Activated naive CD4-positive, alpha-beta T cell (primary cell): Measurements from ENCODE around the gene ZNF253.
"Not testable (repeated sequence)": the region's sequence is repeated elsewhere in the genome, so short reads cannot be mapped to it uniquely, and the experiment has no call there.

ENCODE experiments used
- DNase-seq, 4 experiments: peaks; one replicate each; lab custom pipeline; 2025; lab: John Stamatoyannopoulos, UW

ZNF253 gene

DNA sequence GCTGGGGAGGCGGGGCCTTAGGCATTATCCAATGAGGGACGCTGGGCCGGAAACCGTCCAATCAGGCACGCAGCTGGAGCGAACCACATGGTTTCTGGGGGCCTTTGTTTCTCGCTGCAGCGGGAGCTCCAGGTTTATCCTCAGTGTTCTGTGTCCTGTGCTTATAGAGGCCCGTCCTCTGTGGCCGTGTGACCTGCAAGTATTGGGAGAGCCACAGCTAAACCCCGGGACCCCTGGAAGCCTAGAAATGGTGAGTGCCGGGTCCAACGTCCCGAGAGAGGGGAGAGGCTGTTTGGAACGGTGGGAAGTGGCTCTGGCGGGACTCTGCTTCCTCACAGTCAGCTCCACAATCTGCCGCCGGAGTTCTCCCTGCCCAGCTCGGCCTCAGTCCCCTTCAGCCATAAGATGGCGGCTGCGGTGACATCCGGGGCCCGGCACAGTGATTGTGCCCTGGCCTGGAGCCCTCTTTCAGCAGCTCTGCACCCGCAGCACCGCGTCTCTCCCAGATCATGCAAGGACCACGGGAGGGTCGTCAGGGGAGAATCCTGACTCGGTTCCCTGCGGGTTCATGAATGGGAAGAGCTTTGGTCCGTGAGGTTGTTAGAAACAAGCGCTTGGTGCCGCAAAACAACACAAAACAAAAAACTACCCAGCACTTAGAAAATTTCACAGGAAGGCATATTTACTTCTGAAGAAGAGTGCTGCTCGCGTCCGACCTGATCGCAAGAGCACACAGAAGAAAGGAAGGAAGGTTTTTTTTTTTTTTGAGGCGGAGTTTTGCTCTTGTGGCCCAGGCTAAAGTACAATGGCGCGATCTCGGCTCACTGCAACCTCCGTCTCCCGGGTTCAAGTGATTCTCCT is at the start of gene ZNF253:
ZNF253 (plus strand) TSS at position 133 of the 861 bp plus-strand sequence; CDS start at position 248, 115 bp downstream.
- peak; percentile 81 to 94 (median 86) for DNase-seq

DNA sequence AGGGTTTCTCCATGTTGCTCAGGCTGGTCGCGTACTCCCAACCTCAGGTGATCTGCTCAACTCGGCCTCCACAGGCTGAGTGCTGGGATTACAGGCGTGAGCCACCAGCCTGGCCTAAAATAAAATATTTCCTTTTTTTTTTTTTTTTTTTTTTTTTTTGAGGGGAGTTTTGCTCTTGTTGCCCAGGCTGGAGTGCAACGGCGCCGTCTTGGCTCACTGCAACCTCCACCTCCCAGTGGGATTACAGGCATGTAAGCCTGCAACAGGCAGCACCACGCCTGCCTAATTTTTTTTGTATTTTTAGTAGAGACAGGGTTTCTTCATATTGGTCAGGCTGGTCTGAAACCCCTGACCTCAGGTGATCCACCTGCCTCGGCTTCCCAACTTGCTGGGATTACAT is 49.0 kb upstream of the ZNF253 start:
- no peak for DNase-seq

DNA sequence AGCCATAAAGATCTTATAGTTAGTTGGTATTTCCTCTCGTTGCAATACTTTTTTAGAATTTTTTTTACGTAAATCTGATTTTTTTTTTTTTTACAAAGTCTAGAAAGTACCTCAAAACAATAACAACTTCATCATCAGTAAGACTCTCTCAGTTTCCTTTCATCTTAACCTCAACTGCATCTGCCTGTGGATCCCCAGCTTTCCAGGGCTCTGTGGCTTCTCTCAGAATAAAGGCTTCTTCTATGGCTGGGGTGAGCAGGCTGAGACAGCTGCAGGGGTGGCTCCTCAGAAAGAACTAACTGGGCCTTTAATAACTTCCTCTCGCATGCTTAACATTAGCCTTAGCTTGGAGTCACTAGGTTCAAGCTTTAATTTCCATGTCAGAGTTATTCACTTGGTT is 48.3 kb upstream of the ZNF253 start:
- DNase-seq: peak in 2 of 4 experiments; percentile 3 to 6

DNA sequence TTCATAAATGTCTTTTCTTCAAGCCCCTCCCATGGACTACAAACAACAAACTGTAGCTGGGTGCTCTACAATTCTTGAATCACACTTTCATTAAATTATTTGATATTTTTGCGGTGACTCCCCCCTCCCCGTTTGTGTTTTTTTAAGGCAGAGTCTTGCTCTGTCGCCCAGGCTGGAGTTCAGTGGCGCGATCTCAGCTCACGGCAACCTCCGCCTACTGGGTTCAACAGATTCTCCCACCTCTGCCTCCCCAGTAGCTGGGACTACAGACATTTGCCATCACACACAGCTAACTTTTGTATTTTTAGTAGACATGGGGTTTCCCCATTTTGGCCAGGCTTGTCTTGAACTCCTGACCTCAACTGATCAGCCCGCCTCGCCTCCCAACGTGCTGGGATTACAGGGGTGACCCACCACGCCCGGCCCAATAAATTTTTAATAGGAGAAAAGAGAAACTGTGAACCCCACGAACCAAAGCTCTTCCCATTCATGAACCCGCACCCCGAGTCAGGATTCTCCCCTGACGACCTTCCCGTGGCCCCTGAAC is 44.8 kb upstream of the ZNF253 start:
- DNase-seq: peak in 1 of 4 experiments; percentile 2

DNA sequence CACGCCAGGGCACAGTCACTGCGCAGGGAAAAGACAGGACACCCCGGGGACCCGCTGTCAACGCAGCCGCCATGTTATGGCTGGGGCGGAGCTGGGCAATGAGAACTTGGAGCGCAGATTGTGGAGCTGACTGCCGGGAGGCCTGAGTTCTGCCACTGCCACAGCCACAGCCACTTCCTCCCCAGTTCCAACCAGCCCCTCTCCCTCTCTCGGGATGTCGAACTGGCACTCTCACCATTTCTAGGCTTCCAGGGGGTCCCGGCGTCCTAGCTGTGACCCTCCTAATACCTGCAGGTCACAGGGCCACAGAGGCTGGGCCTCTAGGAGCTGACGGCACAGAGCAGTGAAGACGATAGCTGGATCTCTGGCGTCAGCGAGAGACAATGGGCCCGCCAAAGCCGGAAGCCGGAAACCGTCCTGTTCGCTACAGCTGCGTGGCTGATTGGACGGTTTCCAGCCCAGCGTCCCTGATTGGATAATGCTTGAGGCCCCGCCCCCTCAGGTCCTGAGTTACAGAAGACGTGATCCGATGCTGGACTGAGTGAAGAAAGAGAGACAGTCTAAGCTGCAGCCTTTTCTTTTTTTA is 44.2 kb upstream of the ZNF253 start, which contains the start of gene ZNF506:
ZNF506 (minus strand) TSS at position 385 of the 586 bp plus-strand sequence; CDS start at position 238, 147 bp downstream.
- DNase-seq: peak; percentile 84 to 95 (median 92)

DNA sequence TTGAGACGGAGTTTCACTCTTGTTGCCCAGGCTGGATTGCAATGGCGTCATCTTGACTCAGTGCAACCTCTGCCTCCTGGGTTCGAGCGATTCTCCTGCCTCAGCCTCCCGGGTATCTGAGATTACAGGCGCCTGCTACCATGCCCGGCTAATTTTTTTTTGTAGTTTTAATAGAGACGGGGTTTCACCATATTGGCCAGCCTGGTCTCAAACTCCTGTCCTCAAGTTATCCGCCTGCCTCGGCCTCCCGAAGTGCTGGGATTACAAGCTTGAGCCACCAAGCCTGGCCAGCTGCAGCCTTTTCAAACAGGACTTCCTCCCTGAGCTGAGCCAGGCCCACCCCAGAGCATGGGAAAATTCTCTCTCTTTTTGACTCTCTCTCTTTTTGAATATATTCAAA is 43.7 kb upstream of the ZNF253 start:
- DNase-seq: peak in 1 of 4 experiments; percentile 16

DNA sequence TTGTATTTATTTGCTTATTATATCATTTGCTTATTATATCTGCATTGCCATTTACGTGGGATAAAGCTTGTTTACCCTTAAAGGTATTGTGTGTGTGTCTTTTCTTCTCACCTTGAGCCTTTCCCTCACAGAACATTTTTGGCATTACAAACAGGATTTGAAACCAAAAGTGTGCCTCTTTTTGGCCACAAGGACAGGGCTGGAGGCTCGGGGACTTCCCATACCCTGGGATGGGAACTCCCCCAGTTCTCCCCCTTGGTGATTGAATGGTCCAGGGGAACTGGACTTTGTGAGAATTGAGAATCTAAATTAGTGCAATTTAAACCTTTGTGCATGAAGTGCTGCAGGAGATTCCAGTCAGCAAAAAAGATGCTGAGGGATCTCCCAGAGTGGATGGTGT is 41.8 kb upstream of the ZNF253 start:
- DNase-seq: no peak

DNA sequence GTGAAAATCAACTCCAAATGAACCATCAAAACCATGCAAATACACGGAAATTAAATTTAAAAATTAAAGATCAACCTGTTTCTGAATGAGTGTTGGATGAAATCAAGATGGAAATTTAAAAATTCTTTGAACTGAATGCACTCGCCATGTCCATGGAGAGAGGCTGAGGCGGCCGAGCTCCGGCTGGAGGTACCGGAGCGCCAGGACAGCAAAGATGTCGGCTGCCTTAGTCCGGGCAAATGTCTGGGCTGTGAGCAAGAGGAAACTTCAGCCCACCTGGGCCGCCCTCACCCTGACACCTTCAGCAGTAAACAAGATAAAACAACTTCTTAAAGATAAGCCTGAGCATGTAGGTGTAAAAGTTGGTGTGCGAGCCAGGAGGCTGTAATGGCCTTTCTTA is 38.8 kb upstream of the ZNF253 start:
- DNase-seq: no peak

DNA sequence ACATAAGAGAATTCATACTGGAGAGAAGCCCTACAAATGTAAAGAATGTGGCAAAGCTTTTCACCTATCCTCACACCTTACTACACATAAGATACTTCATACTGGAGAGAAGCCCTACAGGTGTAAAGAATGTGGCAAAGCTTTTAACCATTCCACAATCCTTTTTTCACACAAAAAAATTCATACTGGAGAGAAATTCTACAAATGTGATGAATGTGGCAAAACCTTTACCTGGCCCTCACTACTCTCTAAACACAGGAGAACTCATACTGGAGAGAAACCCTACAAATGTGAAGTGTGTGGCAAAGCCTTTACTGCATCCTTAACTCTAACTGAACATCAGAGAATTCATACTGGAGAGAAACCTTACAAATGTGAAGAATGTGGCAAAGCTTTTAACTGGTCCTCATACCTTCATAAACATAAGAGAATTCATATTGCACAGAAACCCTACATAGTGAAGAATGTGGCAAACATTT is 30.1 kb upstream of the ZNF253 start:
- no peak for DNase-seq

DNA sequence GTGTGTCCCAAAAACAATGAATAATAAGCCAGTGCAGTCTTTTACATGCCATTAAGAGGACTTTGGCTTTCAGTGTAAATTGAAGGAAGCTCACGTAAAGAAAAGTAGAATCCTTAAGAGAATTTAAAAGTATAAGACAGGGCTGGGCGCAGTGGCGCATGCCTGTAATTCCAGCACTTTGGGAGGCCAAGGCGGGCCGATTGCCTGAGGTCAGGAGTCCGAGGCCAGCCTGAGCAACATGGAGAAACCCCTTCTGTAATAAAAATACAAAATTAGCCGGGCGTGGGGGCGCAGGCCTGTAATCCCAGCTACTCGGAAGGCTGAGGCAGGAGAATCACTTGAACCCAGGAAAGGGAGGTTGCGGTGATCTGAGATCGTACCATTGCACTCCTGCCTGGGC is 17.9 kb upstream of the ZNF253 start:
- DNase-seq: no peak

DNA sequence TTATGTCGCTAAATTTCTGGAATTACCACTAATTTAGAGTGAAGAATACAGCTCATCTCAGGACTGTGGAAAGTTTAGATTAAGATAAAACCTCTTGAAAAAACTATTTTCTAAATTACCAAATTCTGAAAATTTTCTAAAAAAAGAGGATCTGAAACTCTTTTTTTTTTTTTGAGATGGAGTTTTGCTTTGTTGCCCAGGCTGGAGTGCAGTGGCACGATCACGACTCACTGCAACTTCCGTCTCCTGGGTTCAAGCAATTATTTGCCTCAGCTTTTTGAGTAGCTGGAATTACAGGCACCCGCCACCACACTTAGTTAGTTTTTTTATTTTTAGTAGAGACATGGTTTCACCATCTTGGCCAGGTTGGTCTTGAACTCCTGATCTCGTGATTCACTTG is 16.6 kb upstream of the ZNF253 start:
- DNase-seq: no peak

DNA sequence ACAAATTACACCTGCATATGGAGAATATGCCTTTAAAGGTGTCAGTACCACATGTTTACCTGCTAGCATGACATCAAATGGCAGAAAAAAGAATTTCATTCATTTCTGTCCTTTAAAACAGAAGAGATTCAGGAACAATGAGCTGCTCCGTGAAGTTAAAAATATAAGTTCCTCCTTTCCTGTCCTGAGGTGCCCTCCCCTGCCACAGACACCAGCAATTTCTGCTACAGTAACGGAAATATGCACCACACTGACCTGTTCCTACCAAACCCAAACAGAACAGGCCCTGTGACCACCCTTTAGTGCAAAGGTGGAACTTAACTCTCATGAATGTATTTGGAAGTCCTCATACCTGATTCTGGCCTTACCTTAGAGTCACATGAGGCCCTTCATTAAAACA is 13.9 kb upstream of the ZNF253 start:
- not testable (repeated sequence) for DNase-seq

DNA sequence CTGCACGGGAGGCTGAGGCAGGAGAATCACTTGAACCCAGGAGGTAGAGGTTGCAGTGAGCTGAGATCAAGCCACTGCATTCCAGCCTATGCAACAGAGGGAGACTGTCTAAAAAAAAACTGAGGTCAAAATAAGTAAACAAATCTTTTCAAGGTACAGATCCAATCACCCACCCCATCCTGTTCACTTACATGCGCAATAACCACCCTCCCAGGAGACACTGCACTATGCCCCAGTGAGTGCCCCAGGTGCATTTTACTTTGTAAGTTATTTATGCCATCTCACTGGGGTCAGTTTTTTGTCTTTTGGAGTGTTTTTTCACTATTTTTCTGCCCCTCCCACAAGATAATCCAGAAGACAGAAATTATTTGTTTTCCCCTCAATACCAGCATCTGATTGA is 6.9 kb upstream of the ZNF253 start:
- DNase-seq: no peak

DNA sequence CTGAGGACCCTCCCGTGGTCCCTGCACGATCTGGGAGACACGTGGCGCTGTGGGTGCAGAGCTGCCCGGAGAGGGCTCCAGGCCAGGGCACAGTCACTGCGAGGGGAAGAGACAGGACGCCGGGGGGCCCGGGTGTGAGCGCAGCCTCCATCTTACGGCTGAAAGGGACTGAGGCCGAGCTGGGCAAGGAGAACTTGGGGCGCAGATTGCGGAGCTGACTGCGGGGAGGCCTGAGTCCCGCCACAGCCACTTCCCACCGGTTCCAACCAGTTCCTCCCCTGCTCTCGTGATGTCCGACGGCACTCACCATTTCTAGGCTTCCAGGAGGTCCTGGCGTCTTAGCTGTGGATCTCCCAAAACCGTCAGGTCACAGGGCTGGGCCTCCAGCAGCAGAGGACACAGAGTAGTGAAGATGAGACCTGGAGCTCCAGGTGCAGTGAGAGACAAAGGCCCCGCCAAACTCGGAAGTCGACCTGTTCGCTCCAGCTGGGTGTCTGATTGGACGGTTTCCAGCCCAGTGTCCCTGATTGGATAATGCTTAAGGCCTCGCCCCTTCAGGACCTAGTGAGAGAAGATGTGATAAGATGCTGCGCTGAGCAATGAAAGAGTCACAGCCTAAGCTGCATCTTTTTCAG is 4.8 kb upstream of the ZNF253 start:
- DNase-seq: peak in 1 of 4 experiments; percentile 44

DNA sequence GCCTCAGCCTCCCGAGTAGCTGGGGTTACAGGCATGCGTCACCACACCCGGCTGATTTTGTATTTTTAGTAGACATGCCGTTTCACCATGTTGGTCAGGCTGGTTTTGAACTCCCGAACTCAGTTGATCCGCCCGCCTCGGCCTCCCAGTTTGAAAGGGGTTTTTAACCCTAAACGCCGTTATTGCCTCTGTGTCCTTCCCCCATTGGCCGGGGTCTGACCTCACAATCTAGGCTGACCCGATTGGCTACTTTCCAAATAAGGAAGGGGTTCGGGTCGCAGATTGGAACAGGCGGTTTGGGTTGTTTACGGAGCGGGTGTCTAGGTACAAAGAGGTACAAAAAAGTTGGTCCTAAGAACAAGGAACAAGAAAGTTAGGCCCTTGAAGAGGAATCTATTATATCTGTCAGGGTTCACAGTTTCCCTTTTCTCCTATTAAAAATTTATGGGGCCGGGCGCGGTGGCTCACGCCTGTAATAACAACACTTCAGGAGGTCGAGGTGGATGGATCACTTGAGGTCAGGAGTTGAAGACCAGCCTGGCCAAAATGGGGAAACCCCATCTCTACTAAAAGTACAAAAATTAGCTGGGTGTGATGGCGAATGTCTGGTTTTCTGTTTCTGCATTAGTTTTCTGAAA is 1.0 kb downstream of the ZNF253 start:
- peak in 1 of 4 experiments; percentile 25 for DNase-seq

DNA sequence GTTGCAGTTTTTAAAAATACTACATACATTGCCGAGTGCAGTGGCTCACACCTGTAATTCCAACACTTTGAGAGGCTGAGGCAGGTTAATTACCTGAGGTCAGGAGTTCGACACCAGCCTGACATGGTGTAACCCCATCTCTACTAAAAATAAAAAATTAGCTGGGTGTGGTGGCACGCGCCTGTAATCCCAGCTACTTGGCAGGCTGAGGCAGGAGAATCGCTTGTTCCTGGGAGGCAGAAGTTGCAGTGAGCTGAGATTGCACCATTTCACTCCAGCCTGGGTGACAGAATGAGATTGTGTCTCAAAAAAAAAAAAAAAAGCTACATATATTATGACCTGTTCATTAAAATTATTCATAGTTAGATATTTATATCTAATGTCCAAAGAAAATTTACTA is 4.4 kb downstream of the ZNF253 start:
- DNase-seq: not testable (repeated sequence)

DNA sequence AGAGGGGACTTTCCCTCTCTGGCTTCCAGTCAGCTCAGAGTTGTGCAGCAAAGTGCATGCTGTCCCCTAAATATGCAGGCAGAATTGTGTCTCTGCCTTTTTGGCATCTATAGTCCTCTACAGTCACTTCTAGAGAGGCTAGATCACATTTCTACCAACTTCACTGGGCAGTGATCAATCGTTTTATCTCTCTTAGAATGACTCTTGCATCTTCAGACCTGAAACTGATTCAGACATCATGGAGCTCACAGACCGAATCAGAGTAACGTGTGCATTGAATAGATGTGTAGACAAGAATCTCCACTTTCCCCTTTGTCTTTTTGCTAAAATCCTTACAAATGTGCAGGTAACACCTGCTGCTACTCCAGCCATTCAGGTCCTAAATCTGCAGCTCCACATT is 6.2 kb downstream of the ZNF253 start:
- no peak for DNase-seq

DNA sequence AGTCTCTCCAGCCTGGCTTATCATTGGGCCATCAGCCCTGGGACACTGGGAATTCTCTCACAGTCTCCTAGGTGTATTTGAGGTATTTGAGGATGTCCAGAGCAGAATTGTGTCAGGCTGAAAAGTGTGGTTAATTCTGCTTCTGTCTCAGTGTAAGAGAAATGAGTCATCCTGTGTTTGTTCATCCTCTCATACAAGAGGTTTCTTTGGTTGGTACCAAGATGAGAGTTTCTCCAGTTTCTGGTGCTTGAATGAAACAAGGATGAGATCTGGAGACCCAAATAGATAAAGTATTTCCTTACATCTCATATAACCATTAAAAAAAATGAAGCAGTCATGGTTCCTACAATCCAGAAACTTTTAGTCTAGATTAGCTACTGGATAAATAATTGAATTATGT is 7.7 kb downstream of the ZNF253 start:
- DNase-seq: no peak

DNA sequence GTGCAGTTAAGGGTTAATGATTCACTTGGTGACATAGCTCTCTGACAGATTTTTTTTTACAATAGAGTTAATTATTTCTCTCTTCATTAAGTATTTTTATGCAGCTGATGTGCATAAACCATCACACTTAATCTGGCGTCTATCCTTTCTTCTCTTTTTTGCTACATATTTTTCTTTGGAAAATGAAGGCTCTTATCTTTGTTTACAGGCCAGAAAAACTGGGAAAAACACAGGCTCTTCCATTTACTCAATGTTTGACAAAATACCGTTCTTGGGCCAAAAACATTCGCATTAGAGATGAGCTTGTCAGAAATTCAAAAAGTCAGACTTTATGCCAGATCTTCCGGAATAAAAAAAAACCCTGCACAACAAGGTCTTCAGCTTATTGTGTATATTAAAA is 12.0 kb downstream of the ZNF253 start:
- no peak for DNase-seq

DNA sequence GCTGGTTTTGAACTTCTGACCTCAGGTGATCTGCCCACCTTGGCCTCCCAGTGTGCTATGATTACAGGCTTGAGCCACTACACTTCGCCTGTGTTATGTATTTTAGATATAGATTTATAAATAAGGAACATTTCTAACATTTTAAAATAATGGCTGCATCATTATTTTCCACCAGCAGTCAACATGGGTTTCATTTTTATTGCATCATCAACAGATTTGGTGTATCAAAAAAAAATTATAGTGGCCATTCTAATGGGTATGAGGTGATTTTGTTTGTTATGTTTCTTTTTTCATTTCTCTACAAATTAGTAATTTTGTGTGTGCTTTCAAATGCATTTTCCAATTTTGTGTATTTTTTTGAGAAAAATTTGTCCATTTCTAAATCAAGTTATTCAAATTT is 18.9 kb downstream of the ZNF253 start:
- DNase-seq: no peak

DNA sequence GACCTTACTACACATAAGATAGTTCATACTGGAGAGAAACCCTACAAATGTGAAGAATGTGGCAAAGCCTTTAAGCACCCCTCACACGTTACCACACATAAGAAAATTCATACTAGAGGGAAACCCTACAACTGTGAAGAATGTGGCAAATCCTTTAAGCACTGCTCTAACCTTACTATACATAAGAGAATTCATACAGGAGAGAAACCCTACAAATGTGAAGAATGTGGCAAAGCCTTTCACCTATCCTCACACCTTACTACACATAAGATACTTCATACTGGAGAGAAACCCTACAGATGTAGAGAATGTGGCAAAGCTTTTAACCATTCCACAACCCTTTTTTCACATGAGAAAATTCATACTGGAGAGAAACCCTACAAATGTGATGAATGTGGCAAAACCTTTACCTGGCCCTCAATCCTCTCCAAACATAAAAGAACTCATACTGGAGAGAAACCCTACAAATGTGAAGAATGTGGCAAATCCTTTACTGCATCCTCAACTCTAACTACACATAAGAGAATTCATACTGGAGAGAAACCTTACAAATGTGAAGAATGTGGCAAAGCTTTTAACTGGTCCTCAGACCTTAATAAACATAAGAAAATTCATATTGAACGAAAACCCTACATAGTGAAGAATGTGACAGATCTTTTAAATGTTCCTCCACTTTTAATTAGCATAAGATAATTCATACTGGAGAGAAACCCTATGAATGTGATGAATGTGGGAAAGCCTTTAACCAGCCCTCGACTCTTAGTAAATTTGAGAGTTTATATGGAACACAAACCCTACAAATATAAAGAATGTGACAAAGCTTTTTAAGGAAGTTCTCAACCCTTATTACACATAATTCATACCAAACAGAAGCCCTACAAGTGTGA is 26.6 kb downstream of the ZNF253 start:
- not testable (repeated sequence) for DNase-seq
